CD4-positive, alpha-beta T cell treated with Interleukin-17A for 4 hours (primary cell): ENCODE measurements around the gene QSOX2.

ENCODE experiments used
- DNase-seq: peaks from one replicate; pipeline ENCODE4 v3.0.0-alpha.2; 2020; ENCODE audit warnings: mixed read lengths

Gene QSOX2

GRCh38 chr9:136264441-136265405 lies 19.1 kb upstream of the QSOX2 start:
- DNase-seq: no peak

GRCh38 chr9:136264031-136264430 lies 18.4 kb upstream of the QSOX2 start:
- no peak for DNase-seq

GRCh38 chr9:136262671-136263178 lies 17.1 kb upstream of the QSOX2 start:
- no peak for DNase-seq

- no peak for DNase-seq
Observed at GRCh38 chr9:136261686-136262430, 16.2 kb upstream of the QSOX2 start.

DNA sequence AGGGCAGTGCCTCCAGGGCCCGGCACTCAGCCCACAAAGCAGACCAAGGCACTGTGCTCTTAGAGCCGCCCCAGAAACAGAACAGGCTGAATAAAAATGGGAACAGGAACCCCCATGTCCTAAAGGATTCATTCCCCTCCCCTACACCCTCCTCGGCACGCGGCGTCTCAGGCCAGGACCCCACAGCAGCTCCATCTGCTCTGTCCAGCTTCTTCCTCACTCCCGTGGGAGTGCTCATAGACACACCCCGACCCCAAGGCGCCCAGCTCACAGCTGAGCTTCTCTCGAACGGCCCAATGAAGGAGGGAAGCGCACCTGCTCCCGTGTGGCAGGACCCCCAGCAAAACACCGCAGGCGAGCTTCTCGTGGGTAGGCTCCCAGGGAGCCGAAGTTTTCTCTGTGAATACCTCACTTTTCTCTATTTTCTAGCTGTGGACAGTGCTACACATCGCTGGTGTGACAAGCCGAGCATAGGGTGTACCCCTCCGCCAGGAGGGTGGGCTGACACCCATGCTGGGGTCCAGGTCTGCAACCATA lies 15.4 kb upstream of the QSOX2 start:
- DNase-seq: no peak

DNA sequence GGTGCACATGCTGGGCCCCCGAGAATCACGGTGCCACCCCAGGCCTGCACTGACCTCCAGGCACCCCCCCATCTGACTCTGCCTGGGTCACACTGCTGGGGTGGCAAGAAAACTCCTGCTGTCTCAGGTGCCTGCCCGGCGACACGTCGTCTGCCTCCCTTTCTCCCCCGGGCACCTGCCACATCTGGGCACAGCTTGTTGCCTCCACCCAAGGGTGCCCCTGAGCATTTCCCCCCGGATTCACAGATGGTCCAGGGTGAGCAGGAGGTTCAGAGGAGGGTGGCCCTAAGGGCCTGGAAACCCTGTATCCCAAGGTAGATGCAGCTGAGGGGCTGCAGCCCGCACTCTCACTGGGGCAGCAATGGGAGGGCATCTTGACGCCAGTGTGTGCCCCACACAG lies 14.9 kb upstream of the QSOX2 start:
- DNase-seq: no peak

DNA sequence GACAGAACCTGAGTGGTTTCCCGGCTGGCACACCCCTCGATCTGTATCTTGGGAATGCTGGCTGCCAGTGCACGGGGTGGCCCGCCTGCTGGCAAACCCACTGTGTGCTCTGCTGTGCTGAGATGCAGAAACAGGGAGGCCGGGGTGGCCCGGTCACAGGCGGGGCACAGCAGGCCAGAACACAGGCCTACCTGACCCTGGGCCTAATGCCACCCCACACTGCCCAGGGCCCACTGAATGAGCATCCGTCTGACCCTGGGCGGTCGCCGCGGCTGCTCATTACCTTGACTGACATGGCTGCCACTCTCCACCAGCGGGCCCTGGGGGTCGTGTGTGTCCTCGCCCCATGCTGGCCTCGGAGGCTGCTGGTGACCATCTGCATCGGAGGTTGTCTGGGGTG lies 14.2 kb upstream of the QSOX2 start:
- DNase-seq: no peak

DNA sequence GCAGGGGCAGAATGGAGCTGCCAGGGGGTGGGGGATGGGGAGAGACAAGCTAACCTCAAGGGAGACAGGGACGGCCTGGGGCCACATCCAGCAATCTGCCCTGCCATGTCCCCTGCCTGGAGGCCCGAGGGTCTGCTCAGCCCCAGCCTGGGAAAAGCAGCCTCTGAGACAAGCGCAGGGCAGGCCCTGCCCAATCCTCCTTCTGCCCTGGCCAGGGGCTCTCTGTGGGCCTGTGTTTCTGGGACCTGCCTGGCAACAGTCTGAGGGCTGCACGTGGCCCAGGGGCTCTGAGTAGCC lies 13.9 kb upstream of the QSOX2 start:
- no peak for DNase-seq

GRCh38 chr9:136258786-136259516 lies 13.3 kb upstream of the QSOX2 start:
- no peak for DNase-seq

- DNase-seq: no peak
Observed at GRCh38 chr9:136258299-136258625, 12.7 kb upstream of the QSOX2 start.

- DNase-seq: no peak
Observed at GRCh38 chr9:136257381-136258298, 12.0 kb upstream of the QSOX2 start.

DNA sequence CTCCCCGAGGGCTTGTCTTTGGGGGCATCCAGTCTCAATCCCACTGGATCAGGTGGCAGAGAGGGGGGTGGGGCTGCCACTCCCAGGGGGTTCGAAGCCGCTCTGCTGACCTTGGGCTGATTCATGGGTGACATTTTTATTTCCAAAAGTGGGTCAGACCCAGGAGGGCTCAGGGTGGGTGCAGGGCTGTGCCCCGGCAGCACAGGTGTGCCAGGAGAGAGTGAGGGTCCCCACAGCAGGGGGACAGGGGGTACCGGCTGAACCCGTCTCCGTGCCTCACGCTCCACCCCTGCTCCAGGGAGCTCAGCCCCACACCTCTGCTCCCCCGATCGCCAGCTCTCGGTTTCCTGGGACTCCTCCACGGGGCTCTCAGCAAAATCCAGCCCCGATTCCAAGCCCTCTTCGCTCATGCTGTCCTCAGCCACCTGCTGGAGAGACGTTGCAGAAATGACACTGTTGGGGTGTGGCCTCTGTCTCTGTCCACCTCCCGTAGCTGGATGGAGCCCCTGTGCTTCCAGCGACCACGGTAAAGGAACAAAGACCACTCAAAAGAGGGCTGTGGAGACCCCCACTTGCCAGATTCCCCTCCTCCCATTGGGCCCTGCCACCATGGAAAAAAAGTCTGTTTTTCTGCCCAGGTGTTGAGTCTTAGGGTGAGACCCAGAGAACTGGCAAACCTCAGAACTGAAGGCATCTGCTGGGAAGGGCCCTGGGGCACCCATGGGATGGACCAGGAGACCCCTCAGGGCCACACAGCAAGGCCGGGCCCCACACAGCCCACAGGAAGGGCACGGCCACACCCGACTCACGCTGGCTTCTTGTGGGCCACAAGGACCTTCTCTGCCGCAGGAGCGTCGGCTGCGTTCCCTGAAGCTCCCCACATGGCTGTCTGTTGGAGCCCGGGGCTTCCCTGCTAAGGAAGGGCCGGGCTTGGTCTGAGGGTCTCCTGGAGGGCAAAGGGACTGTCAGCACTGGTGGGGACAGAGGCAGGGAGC lies 10.6 kb upstream of the QSOX2 start:
- DNase-seq: no peak

DNA sequence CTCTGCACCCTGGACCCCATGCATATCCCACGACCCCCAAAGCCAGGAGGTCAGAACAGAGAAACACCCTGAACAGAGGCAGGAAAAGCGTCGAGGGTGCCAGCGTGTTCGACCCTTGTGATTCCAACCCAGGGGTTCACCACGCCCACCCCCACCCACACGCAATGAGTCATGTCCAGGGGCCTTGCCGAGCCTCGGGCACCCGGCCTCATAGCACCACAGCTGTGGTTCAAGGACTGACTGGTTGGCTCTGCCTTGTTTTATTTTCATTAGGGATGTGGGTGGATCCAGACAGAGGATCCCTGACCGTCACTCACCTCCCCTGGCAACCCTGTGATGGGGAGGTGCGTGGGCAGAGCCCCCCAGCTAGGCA lies 9.5 kb upstream of the QSOX2 start:
- no peak for DNase-seq

DNA sequence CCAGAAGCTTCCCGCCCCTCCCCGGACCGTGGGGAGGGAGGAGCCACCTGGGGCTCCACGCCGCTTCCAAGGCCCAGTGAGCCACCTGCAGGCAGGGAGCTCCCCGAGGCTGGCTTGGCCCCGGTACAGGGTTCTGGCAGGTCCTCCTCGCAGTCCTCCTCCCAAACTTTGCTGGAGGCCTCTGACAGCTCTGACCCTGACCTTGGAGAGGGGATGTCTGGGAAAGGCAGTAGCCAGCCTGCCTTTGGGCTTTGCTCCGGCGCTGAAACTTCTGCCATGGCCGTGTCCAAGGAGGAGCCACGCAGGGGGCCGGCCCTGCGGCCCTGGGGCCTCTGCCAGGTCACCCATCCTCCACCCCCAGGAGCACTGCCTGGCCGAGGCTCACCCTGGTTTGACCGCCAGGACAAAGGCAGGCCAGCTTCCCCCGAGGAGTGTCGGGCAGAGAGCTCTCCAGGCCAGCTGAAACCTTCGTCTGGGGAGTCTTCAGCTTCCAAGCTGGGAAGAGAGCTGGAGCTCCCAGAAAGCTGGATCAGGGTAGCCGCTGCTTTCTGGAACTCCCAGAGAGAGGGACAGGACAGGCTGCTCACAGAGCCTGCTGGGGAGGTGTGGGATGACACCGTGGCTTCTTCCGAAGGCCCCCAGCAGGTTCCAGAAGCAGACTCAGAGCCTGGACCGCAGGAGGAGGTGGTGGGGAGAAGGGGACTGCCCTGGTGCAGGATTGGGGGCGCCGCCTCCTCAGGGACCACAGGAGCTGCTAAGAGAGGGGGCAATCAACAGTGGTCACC lies 9.0 kb upstream of the QSOX2 start:
- DNase-seq: no peak

DNA sequence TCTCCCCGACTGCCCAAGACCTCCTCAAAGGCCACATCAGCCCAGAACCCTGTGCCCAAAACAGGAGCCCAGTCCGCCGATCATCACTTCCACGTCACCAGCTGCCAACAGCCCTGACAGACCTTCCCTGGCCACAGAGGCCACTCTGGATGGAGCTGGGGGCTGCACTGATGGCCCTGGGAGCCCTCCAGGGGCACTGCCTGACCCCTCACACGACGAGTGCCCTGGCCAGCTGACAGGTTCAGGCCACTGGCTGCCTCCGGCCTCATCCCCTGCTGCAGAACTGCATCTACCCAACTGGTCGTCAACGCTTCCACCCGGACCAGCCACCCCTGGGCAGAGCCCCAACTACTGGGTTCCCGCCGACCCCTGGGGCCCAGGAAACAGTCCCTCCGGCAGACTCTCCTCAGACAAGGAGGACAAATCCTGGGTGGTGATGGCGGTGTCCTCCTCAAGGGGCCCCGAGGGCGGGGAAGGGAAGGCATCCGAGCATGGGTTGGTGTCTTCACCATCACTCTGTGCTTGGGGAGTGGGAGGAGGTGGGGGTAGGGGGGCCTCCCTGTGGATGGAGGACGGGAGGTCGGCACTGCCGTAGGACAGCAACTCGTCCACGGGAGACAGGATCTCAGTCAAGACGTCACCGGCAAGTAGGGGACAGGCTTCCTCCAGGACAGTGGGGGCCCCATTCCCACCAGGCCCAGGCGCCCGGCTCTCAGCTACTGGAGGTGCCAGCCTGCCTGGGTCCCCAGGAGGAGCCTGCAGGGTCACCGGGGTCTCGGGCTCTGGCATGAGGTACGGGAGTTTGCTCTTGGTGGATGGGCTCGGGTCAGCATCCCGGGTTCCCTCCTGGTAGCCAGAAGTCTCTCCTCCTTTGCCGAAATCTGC lies 7.9 kb upstream of the QSOX2 start:
- DNase-seq: no peak

- DNase-seq: no peak
Observed at GRCh38 chr9:136252846-136253245, 7.2 kb upstream of the QSOX2 start.

- no peak for DNase-seq
Observed at GRCh38 chr9:136252281-136252680, 6.7 kb upstream of the QSOX2 start.

GRCh38 chr9:136251264-136252115 lies 5.9 kb upstream of the QSOX2 start:
- no peak for DNase-seq
